Breast epithelium (tissue), 3 donors: Measurements from ENCODE around the gene CERKL.

ENCODE experiments used
- POLR2AphosphoS5 ChIP-seq, 3 donors: sonication (generic); formaldehyde crosslinking; IDR thresholded peaks; one replicate each; pipeline ENCODE4 v1.6.1; 2017; ENCODE audit warnings: antibody characterized with exemption in 3 of 3
- TF ChIP-seq, protein P1 (sequence below), 3 donors: fragments of 450-650 bp; IDR thresholded peaks; one replicate each; pipeline ENCODE4 v1.5.1; 2016 to 2017; ENCODE audit warnings: antibody characterized with exemption in 3 of 3, mild to moderate bottlenecking in 3 of 3, moderate library complexity in 3 of 3

DNA sequence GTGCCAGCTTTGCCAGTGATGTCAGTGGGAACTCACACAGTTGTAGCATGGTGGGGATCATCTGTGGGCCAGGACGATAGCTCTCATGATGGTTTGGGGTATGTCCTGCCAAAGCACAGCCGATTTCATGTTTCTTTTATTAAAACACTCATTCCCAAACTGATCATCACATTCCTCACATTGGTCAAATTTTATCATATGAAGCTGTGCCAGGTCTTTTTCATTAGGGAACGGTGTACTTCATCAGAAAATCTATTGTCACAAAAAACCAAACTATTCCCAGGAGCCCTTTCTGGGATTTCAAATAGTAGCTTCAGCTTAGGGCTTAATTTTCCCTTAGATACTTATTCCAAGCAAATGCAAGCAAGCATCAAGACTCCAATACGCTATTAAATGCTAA lies 157.7 kb downstream of the CERKL start:
- TF ChIP-seq, protein P1, sequence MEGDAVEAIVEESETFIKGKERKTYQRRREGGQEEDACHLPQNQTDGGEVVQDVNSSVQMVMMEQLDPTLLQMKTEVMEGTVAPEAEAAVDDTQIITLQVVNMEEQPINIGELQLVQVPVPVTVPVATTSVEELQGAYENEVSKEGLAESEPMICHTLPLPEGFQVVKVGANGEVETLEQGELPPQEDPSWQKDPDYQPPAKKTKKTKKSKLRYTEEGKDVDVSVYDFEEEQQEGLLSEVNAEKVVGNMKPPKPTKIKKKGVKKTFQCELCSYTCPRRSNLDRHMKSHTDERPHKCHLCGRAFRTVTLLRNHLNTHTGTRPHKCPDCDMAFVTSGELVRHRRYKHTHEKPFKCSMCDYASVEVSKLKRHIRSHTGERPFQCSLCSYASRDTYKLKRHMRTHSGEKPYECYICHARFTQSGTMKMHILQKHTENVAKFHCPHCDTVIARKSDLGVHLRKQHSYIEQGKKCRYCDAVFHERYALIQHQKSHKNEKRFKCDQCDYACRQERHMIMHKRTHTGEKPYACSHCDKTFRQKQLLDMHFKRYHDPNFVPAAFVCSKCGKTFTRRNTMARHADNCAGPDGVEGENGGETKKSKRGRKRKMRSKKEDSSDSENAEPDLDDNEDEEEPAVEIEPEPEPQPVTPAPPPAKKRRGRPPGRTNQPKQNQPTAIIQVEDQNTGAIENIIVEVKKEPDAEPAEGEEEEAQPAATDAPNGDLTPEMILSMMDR (IDR thresholded peaks at IDR 0.05), result no peak
- no peak for TF ChIP-seq POLR2AphosphoS5 (IDR thresholded peaks at IDR 0.05)
